HFFc6 (cell line): ENCODE data around the gene ALDOA. TPM values are rescaled to one million over a fixed set of nuclear protein-coding genes. Genes with fewer than 3 reads are reported as not detected.

ENCODE experiments used
- DNase-seq: peaks from one replicate; pipeline ENCODE4 v3.0.0-alpha.2; 2018
- H3K27ac Mint-ChIP-seq: 2 replicates; pipeline ENCODE4 v1.8.0; 2020; ENCODE audit warnings: mild to moderate bottlenecking, mixed read lengths
- H3K27me3 Mint-ChIP-seq: 2 replicates; pipeline ENCODE4 v1.8.0; 2021; ENCODE audit warnings: mild to moderate bottlenecking, moderate library complexity, mixed read lengths; ENCODE audit not compliant: insufficient read depth
- H3K36me3 Mint-ChIP-seq: 2 replicates; pipeline ENCODE4 v1.8.0; 2021; ENCODE audit warnings: low read depth, mixed read lengths
- H3K4me1 Mint-ChIP-seq: 2 replicates; pipeline ENCODE4 v1.8.0; 2020; ENCODE audit warnings: low read depth, mixed read lengths
- H3K4me3 Mint-ChIP-seq: 2 replicates; pipeline ENCODE4 v1.8.0; 2020; ENCODE audit warnings: mild to moderate bottlenecking, moderate library complexity, mixed read lengths
- H3K9me3 Mint-ChIP-seq: 2 replicates; pipeline ENCODE4 v1.8.0; 2020; ENCODE audit warnings: mild to moderate bottlenecking, mixed read lengths
- total RNA-seq, 6 experiments: library from RNA; stranded (reverse); fragmentation: NEBNext Ultra II Directional; extraction: Animal tissue kit (Norgen Biotek cat#: 25700); gene quantifications; 2 replicates in 1 of 6; 3 replicates in 5 of 6; pipeline ENCODE4 v1.2.3, GENCODE V29; 2021
- TF ChIP-seq, protein P1 (sequence below): fragments of 200-600 bp; sonication (generic); IDR thresholded peaks from 2 replicates; pipeline ENCODE4 v1.5.0; 2021; ENCODE audit warnings: antibody characterized with exemption, mild to moderate bottlenecking

Gene ALDOA
- total RNA-seq, 6 experiments from 2014 or later = 1,621 to 1,937 (median 1,752) TPM

DNA sequence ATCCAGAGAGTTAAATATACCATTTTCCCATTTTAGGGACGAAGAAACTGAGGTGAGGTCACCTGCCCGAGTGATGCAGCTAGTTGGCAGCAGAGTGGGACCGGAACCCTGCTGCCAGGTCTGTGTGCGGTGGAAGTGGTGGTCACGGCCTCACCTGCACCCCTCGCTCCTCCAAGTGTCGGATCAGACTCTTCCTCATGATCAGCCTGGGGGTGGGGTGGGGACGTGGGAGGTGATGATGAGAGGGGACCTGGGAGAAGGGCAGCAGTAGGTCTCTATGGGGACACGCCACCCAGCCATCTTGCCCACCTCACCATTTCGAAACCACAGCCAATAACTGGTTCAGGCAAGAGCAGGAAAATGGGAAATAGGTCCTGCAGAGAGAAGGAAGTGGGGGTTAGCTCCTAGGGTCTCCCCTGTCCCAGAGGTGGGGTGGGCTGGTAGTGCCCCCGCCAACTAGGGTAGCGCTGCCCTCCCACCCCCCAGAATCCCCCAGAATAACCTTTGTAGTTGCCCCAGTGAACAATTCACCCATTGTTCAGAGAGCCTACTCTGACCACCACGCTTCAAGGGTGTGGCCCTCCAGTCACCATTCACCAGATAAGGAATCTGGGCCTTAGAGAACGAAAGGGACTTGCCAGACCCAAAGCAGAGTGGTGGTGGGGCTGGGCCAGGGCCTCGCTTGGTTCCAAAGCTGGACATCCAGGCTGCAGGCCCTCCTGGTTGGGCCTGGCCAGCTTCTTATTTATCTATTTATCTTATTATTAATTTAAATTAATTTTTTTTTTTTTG is 42.7 kb downstream of the ALDOA start:
- H3K4me1 Mint-ChIP-seq = peaks cover 10% of the 10 kb centered on the region
- TF ChIP-seq, protein P1, sequence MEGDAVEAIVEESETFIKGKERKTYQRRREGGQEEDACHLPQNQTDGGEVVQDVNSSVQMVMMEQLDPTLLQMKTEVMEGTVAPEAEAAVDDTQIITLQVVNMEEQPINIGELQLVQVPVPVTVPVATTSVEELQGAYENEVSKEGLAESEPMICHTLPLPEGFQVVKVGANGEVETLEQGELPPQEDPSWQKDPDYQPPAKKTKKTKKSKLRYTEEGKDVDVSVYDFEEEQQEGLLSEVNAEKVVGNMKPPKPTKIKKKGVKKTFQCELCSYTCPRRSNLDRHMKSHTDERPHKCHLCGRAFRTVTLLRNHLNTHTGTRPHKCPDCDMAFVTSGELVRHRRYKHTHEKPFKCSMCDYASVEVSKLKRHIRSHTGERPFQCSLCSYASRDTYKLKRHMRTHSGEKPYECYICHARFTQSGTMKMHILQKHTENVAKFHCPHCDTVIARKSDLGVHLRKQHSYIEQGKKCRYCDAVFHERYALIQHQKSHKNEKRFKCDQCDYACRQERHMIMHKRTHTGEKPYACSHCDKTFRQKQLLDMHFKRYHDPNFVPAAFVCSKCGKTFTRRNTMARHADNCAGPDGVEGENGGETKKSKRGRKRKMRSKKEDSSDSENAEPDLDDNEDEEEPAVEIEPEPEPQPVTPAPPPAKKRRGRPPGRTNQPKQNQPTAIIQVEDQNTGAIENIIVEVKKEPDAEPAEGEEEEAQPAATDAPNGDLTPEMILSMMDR = no peak
- no peak for DNase-seq
- no peak overlapping the region for H3K27ac Mint-ChIP-seq
- no peak overlapping the region for H3K4me3 Mint-ChIP-seq
- no peaks in the 10 kb centered on the region; the same call in 1 of the 2 replicates for H3K27me3 Mint-ChIP-seq
- H3K9me3 Mint-ChIP-seq = no peaks in the 10 kb centered on the region
- peaks cover 14% of the 10 kb centered on the region for H3K36me3 Mint-ChIP-seq

DNA sequence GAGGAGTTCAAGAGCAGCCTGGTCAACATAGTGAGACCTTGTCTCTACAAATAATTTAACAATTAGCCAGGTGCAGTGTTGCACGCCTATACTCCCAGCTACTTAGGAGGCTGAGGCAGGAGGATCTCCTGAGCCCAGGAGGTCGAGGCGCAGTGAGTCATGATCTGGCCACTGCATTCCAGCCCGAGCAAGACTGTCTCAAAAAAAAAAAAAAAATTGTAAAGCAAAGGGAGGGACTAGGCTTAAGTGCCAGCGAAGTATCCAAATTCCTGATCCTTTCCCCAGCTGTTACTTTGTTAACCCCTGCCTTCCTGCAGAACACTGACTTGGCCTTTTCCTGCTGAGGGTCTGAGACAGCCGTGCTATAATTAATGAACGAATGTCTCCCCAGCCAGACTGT is 45.1 kb downstream of the ALDOA start:
- no peak overlapping the region for H3K4me3 Mint-ChIP-seq
- no peak for DNase-seq
- no peaks in the 10 kb centered on the region; the same call in none of the 2 replicates for H3K27me3 Mint-ChIP-seq
- no peak overlapping the region for H3K27ac Mint-ChIP-seq
- H3K9me3 Mint-ChIP-seq = no peaks in the 10 kb centered on the region
- TF ChIP-seq, protein P1 = no peak
- peaks cover 4% of the 10 kb centered on the region; the same call in 1 of the 2 replicates for H3K36me3 Mint-ChIP-seq
- peaks cover 20% of the 10 kb centered on the region for H3K4me1 Mint-ChIP-seq

DNA sequence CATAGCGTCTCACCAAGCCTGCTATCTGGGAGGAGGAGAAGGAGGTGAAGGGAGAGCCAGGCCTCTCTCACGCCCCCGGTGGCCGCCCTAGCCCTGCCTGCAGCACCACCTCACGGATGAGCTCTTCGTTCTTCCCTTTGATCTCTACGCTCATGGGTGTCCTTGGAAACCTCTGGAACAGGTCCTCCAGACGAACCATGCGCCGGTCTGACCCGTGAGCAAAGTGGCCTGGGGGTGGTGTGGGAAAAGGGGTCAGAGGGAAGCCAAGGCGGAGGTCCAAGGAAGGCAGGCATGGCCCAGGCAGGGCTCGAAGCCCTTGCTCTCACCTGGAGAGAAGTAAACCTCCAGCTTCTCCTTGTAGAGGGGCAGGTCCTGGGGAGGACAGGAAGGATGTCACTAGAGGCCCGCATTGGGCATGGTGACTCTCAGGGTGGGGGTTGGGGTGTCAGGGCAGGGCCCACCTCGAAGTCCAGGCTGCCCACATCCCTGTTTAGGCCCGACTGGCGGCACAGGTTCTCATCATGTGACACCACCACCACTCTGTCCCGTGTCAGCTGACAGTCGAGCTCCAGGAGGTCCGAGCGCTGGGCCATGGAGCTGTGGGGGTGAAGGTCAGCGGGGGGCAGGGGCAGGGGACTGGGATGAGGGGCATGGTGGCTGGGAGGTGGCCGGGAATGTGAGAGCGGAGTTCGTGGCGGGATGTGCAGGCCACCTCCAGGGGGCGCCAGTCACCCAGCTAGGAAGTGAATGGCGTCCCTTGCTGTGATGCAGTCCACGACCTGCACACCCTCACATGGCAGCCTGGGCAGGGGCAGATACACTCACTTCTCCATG is 46.9 kb downstream of the ALDOA start:
- H3K36me3 Mint-ChIP-seq = peaks cover 4% of the 10 kb centered on the region; the same call in 1 of the 2 replicates
- TF ChIP-seq, protein P1 = peak; percentile 85
- no peak for DNase-seq
- no peak overlapping the region for H3K27ac Mint-ChIP-seq
- H3K27me3 Mint-ChIP-seq = no peaks in the 10 kb centered on the region; the same call in none of the 2 replicates
- no peak overlapping the region for H3K4me3 Mint-ChIP-seq
- H3K9me3 Mint-ChIP-seq = no peaks in the 10 kb centered on the region
- peaks cover 20% of the 10 kb centered on the region for H3K4me1 Mint-ChIP-seq

DNA sequence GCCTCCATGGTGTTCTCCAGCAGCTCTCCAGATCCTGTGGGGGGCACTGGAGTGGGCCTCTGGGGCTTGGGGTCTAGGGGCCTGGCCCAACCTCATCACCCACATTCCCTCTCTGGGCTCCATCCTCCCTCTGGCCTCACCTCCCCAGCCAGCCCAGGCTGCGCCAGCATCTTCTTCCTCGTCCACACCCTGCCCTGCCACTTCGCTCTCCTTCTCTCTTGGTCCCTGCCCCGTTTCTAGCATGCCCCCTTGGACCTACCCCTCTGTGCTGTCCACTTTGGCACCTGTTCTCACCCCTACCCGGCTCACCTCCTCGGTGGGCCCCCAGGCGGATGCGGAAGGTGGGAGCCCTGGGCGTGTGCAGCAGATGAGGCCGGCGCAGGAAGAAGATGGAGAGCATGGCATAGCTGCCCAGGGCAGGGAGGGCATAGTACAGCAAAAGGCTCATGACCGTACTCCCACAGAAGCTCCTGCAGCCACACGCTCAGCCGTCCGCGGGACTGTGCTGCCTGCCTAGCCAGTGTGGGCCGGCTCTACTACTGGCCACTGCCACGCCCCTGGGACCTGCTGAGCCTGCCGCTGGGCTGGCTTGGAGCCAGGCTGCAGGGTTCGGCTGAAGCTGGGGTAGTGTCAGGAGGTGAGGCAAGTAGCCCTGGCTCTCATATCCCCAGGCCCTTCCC is 47.6 kb downstream of the ALDOA start, which contains the start of gene GDPD3:
Gene GDPD3, minus strand, starts transcription at position 507 of the 680 bp plus-strand sequence. Its CDS starts 59 bp downstream, at position 448.
- Mint-ChIP-seq H3K4me3 (peak within 1 kb of the TSS; percentile 20; the same call in 1 of the 2 replicates), H3K36me3 (peaks cover 4% of the 10 kb centered on the region; the same call in 1 of the 2 replicates), H3K9me3 (no peaks in the 10 kb centered on the region), H3K27me3 (no peaks in the 10 kb centered on the region; the same call in none of the 2 replicates), H3K4me1 (peaks cover 20% of the 10 kb centered on the region), H3K27ac (peak within 1 kb of the TSS; percentile 87)
- TF ChIP-seq, protein P1 = no peak; the same call in none of the 2 replicates
- no peak for DNase-seq
